NCI-H510A treated with DMSO at 0.1 percent for 48 hours (cell line): ENCODE results near the gene MAGI2.
"Not testable (repeated sequence)": the region's sequence is repeated elsewhere in the genome, so short reads cannot be mapped to it uniquely, and the experiment has no call there.

ENCODE experiments used
- DNase-seq: peaks from one replicate; lab custom pipeline; 2025; lab: John Stamatoyannopoulos, UW

The MAGI2 gene

GRCh38 chr7:78350926-78351325, 1102.5 kb downstream of the MAGI2 start:
- DNase-seq = no peak

- DNase-seq = no peak
These were observed 1103.1 kb downstream of the MAGI2 start for GRCh38 chr7:78350391-78350790.

GRCh38 chr7:78346827-78347226, 1106.6 kb downstream of the MAGI2 start:
- no peak for DNase-seq

- no peak for DNase-seq
These were observed 1107.5 kb downstream of the MAGI2 start for GRCh38 chr7:78345979-78346378.

GRCh38 chr7:78345293-78345911, 1108.1 kb downstream of the MAGI2 start:
- no peak for DNase-seq

GRCh38 chr7:78334426-78334825, 1119.0 kb downstream of the MAGI2 start:
- no peak for DNase-seq

DNA sequence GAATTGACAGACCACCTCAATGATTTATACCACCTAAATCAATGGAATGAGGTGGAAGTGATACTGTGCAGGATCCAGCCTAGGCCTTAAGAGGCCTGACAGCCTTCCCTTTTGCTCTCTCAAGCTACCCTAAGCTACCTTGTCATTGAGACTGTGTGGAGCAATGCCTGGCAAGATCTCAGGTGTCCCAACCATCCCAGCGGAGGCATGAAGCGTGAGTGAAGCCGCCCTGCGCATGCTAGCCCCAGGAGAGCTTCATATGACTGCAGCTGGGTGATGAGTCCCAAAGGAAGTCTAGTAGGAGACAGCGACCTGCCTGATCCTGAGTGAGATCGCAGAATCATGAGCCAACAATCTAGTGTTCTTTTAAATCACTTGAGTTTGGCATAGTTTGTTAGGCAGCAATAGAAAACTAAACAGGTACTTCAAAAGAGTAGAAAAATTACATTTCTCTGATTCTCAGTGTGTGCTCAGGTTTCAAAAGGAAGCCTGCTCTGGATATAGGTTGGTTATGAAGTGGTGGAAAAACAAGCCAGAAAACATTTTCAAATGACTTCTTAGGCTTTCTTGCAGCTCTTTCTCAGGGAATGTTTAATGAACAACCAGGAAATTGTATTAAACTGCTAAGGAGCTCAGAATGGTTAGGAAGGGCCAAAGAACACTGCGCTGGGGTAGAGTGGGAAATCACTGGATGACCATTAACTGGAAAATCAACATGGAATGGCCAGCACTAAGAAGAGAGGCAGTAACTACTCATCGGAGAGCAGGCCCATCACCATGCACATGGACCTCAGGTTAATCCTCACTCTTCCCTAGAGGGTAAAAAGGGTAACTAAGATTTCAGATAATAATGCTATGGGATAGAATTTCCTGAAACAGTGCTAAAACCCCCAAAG, 1119.7 kb downstream of the MAGI2 start:
- DNase-seq = no peak

DNA sequence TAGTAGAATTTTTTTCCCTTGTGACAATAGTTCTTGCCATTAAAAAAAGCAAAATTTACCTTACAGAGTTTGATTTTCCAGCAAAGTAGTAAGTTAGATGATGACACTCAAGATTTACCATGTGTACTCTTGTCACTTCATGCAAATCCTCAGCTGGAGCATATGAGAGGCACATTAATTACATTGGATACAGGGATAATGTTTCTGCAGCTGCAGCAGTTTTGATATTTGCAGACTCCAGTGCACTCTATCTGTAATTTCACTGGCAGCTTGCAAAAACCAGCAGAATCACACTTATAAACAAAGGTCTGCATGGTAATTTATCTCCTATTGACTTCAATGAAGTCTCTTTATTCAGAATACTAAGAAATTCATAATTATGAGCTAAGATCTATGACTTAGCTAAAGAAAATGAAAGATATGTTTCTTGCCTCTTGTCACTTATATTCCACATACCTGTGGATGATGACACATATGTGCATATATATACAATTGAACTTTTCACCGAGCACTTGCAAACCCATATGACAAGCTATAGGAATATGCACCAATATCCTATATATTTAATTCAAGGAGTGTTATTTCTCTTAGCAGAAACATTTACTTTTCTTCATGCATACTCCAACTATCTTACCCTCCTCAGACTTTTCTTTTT, 1124.3 kb downstream of the MAGI2 start:
- peak; percentile 38 for DNase-seq

- DNase-seq = no peak
These were observed 1125.7 kb downstream of the MAGI2 start for GRCh38 chr7:78327718-78328117.

GRCh38 chr7:78326876-78327275, 1126.6 kb downstream of the MAGI2 start:
- DNase-seq = no peak

DNA sequence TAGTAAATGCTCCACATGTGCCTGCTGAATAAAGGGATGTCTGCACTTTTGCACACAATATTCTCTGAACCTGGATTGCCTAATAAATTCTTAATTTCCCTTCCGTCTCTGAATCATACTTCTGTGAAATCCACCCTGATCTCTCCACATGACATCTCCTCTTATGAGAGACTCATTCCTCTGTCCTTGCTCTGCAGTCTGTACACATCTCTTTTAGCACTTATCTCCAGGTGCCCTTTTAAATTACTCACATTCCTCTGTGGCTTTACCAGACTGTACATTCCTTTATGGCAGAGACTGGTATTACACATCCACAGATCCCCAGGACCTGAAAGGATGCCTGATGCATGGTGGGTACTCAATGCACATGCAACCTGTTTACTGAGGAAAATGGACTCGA, 1127.3 kb downstream of the MAGI2 start:
- DNase-seq = no peak

- no peak for DNase-seq
These were observed 1130.3 kb downstream of the MAGI2 start for GRCh38 chr7:78323118-78323517.

DNA sequence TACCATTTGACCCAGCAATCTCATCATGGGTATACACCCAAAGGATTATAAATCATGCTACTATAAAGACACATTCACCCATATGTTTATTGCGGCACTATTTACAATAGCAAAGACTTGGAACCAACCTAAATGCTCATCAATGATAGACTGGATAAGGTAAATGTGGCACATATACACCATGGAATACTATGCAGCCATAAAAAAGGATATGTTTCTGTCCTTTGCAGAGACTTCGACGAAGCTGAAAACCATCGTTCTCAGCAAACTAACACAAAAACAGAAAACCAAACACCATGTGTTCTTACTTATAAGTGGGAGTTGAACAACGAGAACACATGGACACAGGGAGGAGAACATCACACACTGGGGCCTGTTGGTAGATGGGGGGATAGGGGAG, 1131.2 kb downstream of the MAGI2 start:
- not testable (repeated sequence) for DNase-seq

DNA sequence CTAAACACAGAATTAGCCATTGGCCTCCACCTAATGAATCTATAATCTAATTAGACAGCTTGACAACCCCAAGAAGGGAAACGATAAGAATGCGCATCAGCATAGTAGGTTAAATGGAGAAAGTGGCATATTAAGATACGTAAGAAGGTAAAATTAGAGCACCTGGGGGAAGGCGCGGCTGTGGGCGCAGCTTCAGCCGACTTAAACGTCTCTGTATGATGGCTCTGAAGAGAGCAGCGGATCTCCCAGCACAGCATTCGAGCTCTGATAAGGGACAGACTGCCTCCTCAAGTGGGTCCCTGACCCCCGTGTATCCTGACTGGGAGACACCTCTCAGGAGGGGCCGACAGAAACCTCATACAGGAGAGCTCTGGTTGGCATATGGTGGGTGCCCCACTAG, 1136.1 kb downstream of the MAGI2 start:
- DNase-seq = no peak

- no peak for DNase-seq
These were observed 1137.4 kb downstream of the MAGI2 start for GRCh38 chr7:78316110-78316509.

GRCh38 chr7:78315119-78315518, 1138.3 kb downstream of the MAGI2 start:
- no peak for DNase-seq

GRCh38 chr7:78311181-78311580, 1142.3 kb downstream of the MAGI2 start:
- DNase-seq = no peak

DNA sequence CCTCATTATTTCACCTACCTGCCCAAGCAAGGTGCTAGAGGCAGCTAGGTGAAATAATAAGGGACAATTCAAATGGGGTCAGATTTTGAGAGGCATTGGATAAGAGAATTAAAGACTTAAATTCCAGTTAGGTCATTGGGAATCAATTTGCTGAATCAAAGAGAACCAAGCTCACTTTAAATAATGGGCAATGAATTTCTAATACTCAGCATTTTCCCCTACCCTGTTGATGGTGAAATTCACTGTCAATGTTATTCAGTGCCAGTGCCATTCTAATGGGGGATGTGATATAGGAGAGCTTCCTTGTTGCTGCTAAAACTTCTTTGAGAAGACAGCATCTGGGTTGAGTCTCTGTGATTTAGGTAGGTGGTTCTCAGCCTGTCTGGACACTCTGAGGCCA, 1145.6 kb downstream of the MAGI2 start:
- no peak for DNase-seq

DNA sequence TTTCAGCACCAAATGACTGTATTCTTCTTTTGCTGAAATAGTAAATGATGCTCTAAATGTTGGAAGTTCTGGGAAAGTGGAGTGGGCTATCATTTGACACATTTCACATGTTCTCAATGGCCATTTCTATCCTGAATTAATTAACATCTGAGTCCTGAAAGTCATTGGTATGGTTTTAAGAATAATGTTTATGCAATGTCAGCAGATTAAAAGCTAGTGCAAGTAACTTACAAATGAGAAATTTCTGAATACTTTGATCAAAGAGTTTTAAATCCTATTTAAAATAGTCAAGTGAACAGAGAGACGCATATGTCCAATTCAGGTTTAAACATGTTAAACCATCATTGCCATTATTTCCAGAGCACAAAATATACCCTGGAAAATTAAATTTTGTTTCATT, 1146.8 kb downstream of the MAGI2 start:
- DNase-seq = no peak

DNA sequence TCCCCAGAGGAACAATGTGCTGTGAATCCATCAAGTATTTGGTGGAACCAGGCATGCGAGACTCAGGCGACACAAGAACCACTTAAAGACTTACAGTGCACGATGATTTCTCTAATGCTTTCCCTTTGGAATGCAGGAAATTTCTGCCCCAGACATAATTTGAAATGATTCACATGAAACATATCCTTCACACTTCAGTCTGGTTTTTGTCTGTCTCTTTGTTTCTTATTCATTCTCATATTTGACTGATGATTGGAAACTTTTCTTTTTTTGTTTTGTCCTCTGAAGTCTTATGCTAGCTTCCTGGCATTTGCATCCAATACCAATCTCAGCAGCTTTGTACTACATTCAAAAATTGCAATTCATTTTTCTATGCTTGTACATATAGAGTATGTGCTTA, 1152.1 kb downstream of the MAGI2 start:
- no peak for DNase-seq

DNA sequence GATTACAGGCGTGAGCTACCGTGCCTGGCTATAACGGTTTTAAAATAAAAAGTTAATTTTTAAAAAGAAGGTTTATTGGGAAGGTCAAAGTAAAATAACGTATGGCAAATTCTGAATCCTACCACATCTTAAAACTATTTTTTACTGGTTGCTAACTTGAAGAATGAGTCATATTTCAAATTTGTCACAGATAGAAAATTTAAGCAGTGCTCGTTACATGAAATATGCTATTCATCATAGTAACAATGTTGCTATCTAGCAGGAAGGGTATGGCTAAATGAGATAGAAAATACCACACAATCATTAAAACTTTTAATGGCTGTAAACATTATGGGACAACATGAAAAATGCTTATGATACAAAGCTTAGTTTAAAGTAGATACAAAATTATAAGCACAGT, 1154.4 kb downstream of the MAGI2 start:
- DNase-seq = no peak

DNA sequence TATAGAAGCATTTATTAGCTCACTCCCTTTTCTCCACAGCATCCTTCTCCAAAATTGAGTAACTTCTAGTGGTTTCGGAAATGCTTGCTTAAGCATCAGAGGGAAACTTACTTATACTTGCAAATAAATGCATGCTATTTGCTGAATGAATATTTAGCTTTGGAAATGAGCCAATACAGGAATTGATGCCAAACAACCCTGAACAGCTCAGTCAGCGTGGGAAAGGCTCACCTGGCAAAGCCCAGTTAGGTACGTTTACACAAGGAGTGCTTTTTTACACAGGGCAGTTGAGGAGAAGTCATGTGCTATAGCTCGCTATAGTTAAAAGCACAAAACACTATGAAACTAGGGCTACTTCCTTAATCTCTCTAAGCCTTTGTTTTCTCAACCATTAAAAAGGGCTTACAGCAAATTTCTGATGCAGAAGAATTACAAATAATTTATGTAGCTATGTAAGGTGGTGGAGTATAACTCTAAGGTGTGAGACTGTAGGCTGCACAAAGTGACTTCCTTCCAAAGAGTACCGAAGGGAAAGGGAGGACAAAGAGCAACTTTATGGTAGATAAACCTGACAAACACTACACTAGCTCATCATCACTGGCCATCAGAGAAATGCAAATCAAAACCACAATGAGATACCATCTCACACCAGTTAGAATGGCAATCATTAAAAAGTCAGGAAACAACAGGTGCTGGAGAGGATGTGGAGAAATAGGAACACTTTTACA, 1156.7 kb downstream of the MAGI2 start:
- no peak for DNase-seq
